Skin of body (tissue), 2 donors: ENCODE measurements around the gene MB21D2. TPM values are rescaled to one million over a fixed set of nuclear protein-coding genes. Genes with fewer than 3 reads are reported as not detected.
"Not testable (repeated sequence)": the region's sequence is repeated elsewhere in the genome, so short reads cannot be mapped to it uniquely, and the experiment has no call there.

Source experiments
- DNase-seq: peaks from one replicate; lab custom pipeline; 2025; lab: John Stamatoyannopoulos, UW
- total RNA-seq: library from RNA; depleted of rRNA; stranded (reverse); fragments of >200 nt; gene quantifications from one replicate; pipeline ENCODE4 v1.2.3, GENCODE V29; 2014

MB21D2 gene
- total RNA-seq, 1 donor from 2014 or later = 14.4 TPM

DNA sequence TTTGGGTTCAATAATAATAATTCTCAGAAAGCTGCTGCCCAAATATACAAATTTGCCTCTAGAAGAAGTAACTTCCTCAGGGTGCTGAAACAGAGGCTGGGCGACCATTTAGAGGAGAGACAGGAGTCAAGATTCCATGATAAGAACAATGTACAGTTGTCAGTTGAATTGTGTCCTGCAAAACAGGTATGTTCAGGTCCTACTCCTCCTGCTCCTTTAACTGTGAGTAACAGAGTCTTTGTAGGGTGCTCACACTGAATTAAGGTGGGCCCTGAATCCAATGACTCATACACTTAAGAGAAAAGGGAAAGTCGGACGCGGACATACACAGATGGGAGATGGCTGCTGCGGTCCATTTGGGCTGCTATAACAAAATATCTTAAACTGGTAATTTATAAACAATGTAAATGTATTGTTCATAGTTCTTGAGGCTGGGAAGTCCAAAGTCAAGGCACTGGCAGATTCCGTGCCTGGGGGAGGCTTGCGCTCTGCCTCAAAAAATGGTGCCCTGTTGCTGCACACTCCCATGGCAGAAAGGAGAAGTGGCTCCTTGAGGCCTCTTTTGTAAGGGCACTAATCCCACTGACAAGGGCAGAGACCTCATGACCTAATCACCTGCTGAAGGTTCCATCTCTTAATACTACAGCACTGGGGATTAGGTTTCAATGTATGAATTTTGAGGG lies 55.1 kb downstream of the MB21D2 start:
- DNase-seq = no peak

DNA sequence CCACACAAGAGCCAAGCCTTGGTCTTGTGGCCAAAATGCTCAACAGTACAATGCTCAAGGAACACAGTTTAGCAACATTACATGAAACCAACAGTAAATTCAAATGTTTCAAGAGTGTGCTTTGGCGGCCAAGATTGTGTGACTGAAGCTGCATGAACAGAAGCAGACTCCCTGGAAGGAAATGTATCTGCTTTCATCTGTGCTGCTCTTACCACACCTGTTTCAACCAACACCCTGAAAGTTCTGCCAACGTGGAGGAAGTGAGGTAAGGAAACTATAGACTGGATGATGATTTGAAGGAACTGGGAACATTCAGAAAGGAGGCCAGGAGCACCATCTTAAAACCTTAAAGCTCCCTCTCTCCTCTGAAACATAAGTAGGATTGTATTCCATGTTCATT lies 55.7 kb downstream of the MB21D2 start:
- DNase-seq = no peak

- DNase-seq = no peak
These were observed 57.2 kb downstream of the MB21D2 start for GRCh38 chr3:192860454-192860853.

DNA sequence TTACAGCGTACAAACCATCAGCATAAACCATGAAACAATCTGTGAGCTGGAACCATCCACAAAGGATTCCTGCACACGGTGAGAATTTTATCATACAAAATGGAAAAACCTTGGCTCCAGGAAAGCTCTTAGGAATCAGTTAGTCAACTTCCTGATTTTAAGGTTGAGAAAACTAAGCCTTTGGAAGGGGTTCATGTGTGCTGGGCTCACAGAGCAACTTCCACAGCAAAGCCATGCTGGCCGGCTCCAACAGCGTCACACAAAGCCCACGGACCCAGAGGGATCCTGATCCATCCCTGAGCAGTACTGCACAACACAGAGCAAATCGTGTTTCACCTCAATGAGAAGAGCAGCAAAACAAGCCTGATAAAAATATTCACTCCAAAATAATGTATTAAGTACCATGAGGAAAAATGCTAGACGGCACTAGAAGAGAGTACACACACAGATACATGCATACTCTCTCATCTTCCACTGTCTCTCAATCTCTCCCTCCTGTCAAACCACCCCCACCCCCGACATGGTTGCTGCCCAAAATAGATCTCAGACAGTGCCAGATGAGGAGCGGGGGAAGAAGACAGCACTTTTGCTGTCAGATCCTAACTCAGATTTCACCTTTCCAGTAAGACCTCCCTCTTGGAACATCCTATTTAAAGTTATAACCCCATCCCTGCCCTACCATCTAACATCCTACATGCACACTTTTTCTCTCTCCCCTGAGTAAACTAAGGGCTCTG lies 58.6 kb downstream of the MB21D2 start:
- no peak for DNase-seq

DNA sequence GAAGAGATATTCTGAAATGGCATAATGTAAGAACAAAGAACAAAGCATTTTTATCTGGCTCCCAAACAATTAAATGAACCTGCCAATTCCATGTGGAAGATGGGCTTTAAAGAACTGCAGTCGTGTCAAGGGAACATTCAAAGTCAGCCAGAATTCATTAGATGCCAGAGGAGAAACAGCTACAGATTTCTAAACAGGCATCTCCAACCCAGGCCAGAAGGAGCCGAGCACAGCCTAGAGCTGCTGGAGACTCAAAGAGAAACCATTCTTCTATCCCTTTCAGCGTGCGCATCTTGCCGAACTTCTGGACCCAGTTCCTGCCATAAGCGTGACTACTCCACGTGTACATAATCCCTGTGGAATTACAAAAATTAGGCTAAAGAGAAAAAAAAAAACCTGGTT lies 60.4 kb downstream of the MB21D2 start:
- DNase-seq = no peak

GRCh38 chr3:192855434-192855833 lies 62.2 kb downstream of the MB21D2 start:
- DNase-seq = no peak

DNA sequence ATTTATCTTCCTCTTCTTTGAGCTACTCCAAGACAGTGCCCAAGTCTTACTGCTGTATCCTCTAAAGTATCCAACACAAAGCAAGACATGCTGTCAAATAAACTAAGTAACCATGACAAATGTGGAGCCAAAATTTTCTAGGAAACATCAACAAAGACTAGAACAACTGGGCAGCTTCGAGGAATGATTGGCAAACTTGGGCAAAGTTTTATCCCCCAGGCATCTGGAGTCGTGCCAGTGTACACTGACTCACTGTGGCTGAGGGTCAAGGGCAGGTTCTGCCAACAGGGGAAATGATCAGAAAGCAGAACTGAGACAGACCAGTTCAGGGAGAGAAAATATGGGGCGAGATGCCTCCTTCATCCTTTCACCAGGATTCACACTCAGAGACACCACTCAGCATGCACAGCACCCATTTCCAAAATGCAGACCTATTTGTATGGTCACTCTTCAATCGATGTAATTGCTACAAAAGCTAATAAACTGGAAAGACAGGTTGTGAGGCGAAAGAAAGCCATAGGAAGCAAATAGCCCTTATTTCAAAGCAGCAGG lies 65.8 kb downstream of the MB21D2 start:
- no peak for DNase-seq

GRCh38 chr3:192850451-192850981 lies 67.1 kb downstream of the MB21D2 start:
- no peak for DNase-seq

GRCh38 chr3:192849821-192850220 lies 67.8 kb downstream of the MB21D2 start:
- not testable (repeated sequence) for DNase-seq

DNA sequence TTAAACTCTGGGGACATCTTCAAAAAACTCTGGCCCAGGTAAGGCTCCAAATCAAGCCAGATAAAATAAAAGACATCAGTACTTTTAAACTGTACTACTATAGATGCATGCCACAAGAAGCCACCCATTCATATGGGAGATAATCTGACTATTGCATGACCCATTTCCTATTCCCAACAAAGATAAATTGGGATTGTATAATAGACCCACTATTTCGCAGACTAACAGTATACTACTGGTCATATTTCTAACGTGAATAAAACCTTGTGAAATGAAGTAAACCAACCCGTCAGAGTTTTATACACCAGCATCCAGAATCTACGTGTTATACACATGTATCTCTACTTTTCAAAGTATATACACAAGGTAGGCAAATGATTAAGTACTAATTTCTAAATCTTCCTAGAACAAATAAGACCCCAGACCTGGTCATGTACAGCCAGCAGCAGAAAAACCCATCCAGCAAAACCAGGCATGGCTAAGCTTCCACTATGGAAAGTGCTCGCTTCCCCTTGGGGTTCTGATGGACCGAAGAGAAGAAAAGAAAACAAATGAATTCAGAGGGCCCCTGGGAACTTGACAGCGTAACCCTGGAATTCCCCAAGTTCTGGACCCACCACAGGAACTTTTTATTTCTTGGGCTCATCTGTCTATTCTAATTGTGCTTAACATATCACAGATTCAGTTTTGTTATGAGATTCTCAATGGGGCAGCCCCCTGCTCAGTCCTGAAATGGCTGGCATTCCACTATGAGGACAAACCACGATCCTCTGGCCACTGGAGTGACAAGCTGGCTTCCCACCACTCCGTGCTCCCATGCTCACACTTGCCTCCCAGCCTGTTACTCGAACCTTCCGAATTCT lies 69.1 kb downstream of the MB21D2 start:
- DNase-seq = no peak

DNA sequence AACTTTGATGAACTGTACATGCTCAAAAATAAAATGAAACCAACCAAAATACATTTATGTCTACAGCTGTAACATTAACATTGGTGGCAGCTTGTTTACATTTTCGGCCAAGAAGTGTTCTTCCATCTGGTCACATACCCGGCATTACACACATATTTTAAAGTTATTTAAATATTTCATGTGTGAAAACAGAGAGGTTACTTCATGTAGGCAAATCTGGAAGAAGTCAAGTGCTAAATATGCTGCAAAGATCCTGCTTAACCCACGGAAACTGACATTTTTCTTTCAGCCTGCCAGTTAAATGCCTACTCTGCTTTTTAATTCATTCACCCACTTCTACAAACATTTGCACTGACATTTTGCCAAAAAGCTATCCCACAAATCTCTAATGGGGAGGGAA lies 69.7 kb downstream of the MB21D2 start:
- no peak for DNase-seq

- DNase-seq = no peak
These were observed 72.2 kb downstream of the MB21D2 start for GRCh38 chr3:192845526-192845855.

DNA sequence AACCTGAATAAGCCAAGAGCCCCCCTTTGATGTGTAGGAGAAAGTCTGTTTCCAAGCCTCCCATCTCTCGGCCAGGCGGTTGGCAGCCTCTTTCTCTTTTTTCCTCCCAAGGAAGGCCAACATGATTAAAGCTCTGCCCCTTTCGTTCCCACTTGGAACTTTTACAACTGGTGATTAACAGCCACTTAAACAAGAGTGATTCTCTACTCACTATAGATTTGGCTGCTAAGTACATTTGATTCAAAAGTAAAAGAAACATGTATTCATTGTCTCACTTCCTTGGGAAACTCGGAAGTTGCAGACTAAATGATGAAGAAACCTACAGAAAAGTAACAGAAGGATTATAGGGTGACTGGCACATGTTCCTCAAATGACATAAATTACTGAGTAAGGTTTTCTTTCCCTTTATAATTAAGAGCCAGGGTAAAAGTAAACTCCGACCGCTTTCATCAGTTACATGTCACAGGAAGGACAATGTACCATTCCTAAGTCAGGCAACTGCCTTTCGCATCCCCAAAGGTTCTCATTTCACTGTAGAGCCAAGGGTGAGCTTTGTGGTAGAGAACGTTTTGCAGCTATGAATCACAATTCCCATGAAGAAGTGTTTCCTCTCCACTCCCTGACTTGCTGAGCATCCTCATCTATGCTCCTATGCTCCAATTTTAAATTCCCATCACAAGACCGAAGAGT lies 72.7 kb downstream of the MB21D2 start:
- DNase-seq = no peak

GRCh38 chr3:192844486-192844765 lies 73.2 kb downstream of the MB21D2 start:
- DNase-seq = no peak

GRCh38 chr3:192843723-192844485 lies 73.8 kb downstream of the MB21D2 start:
- DNase-seq = no peak

DNA sequence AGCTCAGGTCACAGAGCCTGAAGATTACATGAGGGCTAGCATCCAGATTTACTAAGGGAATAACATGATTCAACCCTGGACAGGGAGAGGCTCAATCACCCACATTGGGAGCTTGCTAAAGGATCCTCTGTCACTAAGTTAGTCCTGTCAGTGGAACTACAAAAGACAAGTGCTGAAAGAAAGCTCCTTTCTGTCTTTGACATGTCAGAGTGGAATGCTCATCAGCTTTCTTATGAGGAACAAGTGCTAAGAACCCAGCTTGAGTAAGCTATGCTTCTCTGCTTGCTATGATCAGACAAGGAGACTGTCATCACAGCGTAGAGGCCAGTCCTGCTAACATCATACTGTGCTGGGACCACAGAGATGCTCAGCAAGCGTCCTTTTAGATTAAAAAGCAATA lies 74.5 kb downstream of the MB21D2 start:
- DNase-seq = no peak

- no peak for DNase-seq
These were observed 74.9 kb downstream of the MB21D2 start for GRCh38 chr3:192842711-192843110.

DNA sequence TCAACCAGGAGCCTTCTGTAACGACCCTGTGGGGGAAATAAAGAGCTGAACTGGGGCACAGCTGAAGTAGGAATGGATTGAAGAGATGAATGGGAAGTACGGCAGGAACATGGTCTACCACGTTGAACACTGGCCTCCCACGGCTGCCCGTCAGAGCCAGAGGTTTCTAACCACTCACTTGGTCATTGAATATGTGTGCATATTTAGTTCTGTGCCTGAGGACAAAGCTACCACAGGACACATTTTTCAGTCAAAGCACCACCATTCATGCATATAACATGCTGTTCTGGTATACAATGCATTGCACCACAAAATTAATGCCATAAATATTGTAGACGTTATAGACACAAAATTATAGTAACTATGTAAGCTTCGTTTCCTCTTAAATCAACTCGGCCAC lies 75.5 kb downstream of the MB21D2 start:
- DNase-seq = no peak

GRCh38 chr3:192841428-192841827 lies 76.2 kb downstream of the MB21D2 start:
- DNase-seq = no peak

GRCh38 chr3:192840143-192840836 lies 77.4 kb downstream of the MB21D2 start:
- peak; percentile 53 for DNase-seq
